GM12878 (cell line): Measurements from ENCODE around the gene LDHAL6B. TPM values are rescaled to one million over a fixed set of nuclear protein-coding genes. Genes with fewer than 3 reads are reported as not detected.

Source experiments
- BCLAF1 ChIP-seq: fragments of 450-650 bp; IDR thresholded peaks from 2 replicates; pipeline ENCODE4 v1.6.1; 2017; ENCODE audit warnings: antibody characterized with exemption, mild to moderate bottlenecking, moderate library complexity
- DPF2 ChIP-seq: fragments of 450-650 bp; IDR thresholded peaks from 2 replicates; pipeline ENCODE4 v1.6.1; 2017; ENCODE audit warnings: mild to moderate bottlenecking
- EGR1 ChIP-seq, 2 experiments: IDR thresholded peaks; 1 replicate in 1 of 2; 2 replicates in 1 of 2; pipeline ENCODE4 v1.6.1; 2011 to 2012; ENCODE audit warnings: low read depth in 2 of 2, low read length in 2 of 2, borderline replicate concordance in 1 of 2, mild to moderate bottlenecking in 1 of 2, moderate library complexity in 1 of 2
- IKZF1 ChIP-seq: fragments of 450-650 bp; conservative IDR thresholded peaks from 2 replicates; pipeline ENCODE4 v1.6.1; 2017; ENCODE audit warnings: antibody characterized with exemption, mild to moderate bottlenecking
- KLF5 ChIP-seq: fragments of 450-650 bp; IDR thresholded peaks from 2 replicates; pipeline ENCODE4 v1.6.1; 2014; ENCODE audit warnings: mild to moderate bottlenecking; ENCODE audit not compliant: partially characterized antibody
- NBN ChIP-seq: fragments of 450-650 bp; IDR thresholded peaks from 2 replicates; pipeline ENCODE4 v1.6.1; 2016
- PML ChIP-seq: IDR thresholded peaks from 2 replicates; pipeline ENCODE4 v1.6.1; 2012; ENCODE audit warnings: low read length, inconsistent platforms
- RAD21 ChIP-seq: IDR thresholded peaks from 2 replicates; pipeline ENCODE4 v1.6.1; 2011; ENCODE audit warnings: mild to moderate bottlenecking, low read depth, low read length, moderate library complexity; ENCODE audit not compliant: insufficient read depth
- RELB ChIP-seq: fragments of 450-650 bp; IDR thresholded peaks from 2 replicates; pipeline ENCODE4 v1.6.1; 2017; ENCODE audit warnings: low read depth, mild to moderate bottlenecking, moderate library complexity
- RUNX3 ChIP-seq: IDR thresholded peaks from 2 replicates; pipeline ENCODE4 v1.6.1; 2012; ENCODE audit warnings: low read length, inconsistent platforms
- SMARCA5 ChIP-seq: fragments of 450-650 bp; IDR thresholded peaks from 2 replicates; pipeline ENCODE4 v1.6.1; 2017; ENCODE audit warnings: mild to moderate bottlenecking
- polyA plus RNA-seq, 11 experiments: library from polyadenylated mRNA; depleted of rRNA in 4 of 11; unstranded in 6 of 11; stranded (reverse) in 5 of 11; fragments of >200 nt; fragmentation: Nextera tagmentation in 4 of 11; fragmentation: Illumina TruSeq in 1 of 11; extraction: Ambion mirVana in 4 of 11; extraction: Trizol in 1 of 11; gene quantifications; 1 replicate in 1 of 11; 2 replicates in 10 of 11; pipeline versions ENCODE4 v1.2.1 to v1.2.3, GENCODE V29; 2011 to 2016; ENCODE audit warnings: inconsistent platforms in 2 of 11, missing spikeins in 2 of 11, low read depth in 1 of 11
- total RNA-seq, 4 experiments: library from RNA; depleted of rRNA in 3 of 4; stranded (reverse); fragments of >200 nt in 3 of 4; fragmentation: Illumina TruSeq in 1 of 4; extraction: Trizol in 1 of 4; gene quantifications; 2 replicates each; pipeline versions ENCODE4 v1.2.1 to v1.2.3, GENCODE V29; 2013 to 2021
- TF ChIP-seq, protein P1 (sequence below): IDR thresholded peaks from 2 replicates; pipeline ENCODE4 v1.6.1; 2012; ENCODE audit warnings: low read depth, low read length, improper control_type of control experiment

The LDHAL6B gene
- total and polyA plus RNA-seq, 10 of the 15 experiments (the other 5 are each of a cell fraction or from before 2014, with no cell fraction given), result 0.33 to 0.66 TPM; not detected in 8

DNA sequence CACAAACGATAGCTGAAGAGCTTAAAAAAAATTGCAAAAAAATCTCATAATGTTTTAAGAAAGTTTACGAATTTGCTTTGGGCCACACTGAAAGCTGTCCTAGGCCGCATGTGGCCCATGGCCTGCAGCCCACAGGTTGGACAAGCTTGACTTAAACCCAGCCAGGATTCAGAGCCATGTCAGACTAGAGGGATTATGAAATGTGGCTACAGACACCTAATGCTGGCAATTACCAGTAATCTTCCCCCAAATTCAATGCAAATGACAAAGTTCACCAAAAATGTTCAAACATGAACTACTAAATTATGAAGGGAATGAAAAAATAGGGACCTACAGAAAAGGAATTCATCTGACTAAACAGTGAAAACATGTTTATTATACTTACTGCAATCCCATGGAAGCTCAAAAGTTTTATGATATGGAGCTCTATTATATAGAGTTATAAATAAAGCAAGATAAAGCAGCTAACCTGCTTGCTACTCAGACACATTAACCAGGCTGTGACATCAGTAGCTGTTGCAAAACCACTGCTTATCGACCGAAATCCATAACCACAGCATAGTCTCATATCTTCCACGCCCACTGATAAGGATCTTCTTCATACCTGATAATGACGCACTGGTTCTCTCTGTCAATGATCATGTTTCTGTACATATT, 49.2 kb downstream of the LDHAL6B start (continued):
- TF ChIP-seq, protein P1, sequence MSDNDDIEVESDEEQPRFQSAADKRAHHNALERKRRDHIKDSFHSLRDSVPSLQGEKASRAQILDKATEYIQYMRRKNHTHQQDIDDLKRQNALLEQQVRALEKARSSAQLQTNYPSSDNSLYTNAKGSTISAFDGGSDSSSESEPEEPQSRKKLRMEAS, result no peak
- TF ChIP-seq DPF2 (no peak), RUNX3 (peak; percentile 14; the same call in 1 of the 2 replicates), EGR1 (IDR thresholded peaks at IDR 0.05; ENCODE audit: borderline replicate concordance in 1 of 2, low read depth in 2 of 2, low read length in 2 of 2) (no peak), BCLAF1 (no peak), IKZF1 (peak; percentile 48; the same call in 1 of the 2 replicates), SMARCA5 (no peak), RELB (no peak; the same call in 1 of the 2 replicates), KLF5 (no peak), NBN (no peak), RAD21 (no peak), PML (no peak)
